Epithelial cell of proximal tubule (primary cell): ENCODE data around the gene TCF7. TPM values are rescaled to one million over a fixed set of nuclear protein-coding genes. Genes with fewer than 3 reads are reported as not detected.

ENCODE experiments used
- DNase-seq: peaks from one replicate; pipeline ENCODE4 v3.0.0-alpha.2; 2011; ENCODE audit warnings: low read depth
- H3K4me3 ChIP-seq: 2 replicates; pipeline ENCODE4 v1.5.1; 2011; ENCODE audit warnings: low read depth, mild to moderate bottlenecking, low read length
- total RNA-seq: library from RNA; depleted of rRNA; stranded (reverse); fragments of >200 nt; gene quantifications from 2 replicates; pipeline ENCODE4 v1.2.3, GENCODE V29; 2015
- TF ChIP-seq, protein P1 (sequence below): conservative IDR thresholded peaks from 2 replicates; pipeline ENCODE4 v1.5.1; 2012; ENCODE audit warnings: low read depth, mild to moderate bottlenecking, low read length

Gene TCF7
- total RNA-seq, 1 donor from 2014 or later: 3.6 TPM

DNA sequence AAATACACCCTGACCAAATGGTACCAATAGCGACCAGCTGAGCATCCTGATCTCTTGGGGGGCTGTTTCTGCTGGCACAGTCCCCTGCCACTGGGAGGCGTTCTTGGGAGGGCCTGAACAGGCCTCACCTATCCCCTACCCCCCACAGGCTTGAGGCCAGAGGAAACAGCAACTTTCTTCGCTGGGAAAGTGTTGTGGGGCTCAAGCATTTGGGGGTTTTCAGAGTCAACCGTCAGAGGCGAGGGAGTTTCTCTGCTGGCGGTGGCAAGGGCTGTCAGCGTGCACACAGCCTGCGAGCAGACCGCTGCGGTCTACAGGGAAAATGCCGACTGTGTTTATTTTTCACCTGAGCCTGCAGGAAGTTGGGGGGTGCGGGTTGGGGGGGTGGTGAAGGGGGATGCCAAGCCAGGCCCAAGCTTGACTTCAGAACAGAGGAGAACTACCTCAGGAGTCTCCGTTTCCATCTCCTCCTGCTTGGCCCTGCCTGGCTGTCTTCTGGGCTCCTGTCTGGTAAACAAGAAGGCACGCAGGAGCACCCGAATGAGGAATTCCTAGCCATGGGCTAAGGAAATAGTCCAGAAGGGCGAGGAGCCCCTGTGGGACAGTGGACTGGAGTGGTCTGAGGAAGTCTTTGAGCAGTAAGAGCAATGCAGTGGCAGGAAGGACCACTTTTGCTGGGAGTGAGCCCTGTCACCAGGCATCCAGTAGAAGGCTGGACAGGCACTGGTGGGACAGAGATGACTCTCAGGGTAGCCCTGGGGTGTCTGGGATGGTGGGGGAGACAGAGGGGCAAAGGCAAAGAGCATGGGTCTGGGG is 18.1 kb downstream of the TCF7 start:
- DNase-seq: no peak
- TF ChIP-seq, protein P1, sequence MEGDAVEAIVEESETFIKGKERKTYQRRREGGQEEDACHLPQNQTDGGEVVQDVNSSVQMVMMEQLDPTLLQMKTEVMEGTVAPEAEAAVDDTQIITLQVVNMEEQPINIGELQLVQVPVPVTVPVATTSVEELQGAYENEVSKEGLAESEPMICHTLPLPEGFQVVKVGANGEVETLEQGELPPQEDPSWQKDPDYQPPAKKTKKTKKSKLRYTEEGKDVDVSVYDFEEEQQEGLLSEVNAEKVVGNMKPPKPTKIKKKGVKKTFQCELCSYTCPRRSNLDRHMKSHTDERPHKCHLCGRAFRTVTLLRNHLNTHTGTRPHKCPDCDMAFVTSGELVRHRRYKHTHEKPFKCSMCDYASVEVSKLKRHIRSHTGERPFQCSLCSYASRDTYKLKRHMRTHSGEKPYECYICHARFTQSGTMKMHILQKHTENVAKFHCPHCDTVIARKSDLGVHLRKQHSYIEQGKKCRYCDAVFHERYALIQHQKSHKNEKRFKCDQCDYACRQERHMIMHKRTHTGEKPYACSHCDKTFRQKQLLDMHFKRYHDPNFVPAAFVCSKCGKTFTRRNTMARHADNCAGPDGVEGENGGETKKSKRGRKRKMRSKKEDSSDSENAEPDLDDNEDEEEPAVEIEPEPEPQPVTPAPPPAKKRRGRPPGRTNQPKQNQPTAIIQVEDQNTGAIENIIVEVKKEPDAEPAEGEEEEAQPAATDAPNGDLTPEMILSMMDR: no peak
- H3K4me3 ChIP-seq: no peak overlapping the region

DNA sequence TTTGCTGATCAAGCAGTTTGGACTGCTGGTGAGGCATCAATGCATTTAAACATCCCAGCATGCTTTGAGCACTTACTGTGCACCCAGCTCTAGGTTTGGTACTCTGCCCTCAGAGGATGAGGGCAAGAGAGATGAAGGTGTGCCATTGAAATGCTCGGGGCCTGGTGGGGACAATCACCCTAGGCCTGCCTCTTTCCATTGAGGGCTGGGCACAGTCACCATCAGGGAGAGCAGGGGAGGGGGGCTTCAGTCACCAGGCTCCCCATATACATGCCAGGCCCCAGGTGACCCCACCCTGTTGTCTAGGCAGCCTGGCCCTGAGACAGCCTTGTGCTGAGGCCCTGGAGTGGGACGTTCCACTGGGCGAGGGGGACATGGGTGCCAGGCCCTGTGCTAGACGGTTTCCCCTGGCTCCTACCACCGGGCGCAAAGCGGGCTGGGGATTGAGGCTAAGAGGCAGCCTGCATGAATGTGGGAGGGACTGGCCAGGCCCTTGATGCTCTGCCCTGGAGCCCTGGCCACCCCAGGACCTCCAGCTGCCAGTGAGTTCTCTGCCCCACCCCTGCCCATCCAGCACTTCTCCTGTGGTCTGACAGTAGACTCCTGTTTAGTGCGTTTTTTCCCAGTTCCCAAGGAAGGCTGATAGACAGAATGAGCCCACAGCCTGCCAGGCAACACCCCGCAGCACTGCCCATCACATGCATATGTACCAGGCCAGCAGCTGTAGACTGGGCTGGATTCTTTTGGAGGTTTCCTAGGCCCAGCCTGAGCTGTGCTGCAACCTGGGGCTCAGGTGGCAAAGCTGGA is 18.9 kb downstream of the TCF7 start:
- TF ChIP-seq, protein P1: no peak
- no peak for DNase-seq
- H3K4me3 ChIP-seq: no peak overlapping the region

DNA sequence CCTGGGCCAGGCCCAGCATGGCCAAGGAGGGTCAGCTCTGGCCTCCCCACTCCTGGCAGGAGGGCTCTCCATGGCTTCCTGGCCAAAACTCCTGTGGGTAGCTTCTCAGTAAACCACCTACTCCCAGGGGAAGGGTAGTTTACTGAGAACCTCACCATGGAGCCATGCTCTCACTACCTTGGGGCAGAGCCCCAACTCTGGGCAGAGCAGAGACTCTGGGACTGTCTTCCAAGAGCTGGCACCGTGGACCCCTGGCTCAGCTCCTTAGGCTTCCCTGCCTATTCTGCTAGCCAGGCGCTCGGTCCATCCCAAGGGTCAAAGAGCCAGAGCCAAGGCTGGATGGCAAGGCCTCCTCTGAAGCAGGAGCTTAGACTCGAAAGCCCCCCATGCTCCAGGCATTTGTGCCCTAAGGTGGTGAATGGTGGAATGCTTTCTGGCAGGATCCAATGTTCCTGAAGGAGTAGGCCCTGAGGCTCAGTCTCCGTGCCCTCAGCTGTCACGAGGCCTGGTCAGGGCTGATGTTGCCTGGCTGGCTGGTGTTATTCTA is 19.6 kb downstream of the TCF7 start:
- TF ChIP-seq, protein P1: no peak
- H3K4me3 ChIP-seq: no peak overlapping the region
- DNase-seq: no peak

DNA sequence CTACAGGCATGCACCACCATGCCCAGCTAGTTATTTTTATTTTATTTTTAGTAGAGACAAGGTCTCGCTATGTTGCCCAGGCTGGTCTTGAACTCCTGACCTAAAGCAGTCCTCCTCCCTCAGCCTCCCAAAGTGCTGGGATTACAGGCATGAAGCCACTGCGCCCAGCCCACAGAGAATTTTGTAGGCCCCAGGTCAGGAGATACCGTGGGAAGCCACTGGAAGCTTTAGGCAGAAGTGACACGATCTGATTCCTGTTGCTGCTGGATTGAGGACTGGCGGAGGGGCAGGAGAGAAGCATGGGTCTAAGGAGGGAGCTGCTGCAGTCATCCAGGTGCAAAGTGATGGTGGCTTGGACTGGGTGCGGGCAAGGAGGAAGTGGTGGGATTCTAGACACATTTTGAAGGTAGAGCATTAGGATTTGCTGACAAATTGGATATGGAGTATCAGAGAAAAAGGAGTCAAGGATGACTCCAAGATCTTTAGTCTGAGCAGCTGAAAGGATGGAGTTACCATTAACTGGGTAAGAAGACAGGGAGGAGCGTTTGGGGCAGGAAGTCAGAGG is 20.7 kb downstream of the TCF7 start:
- no peak for DNase-seq
- TF ChIP-seq, protein P1: no peak
- no peak overlapping the region for H3K4me3 ChIP-seq

DNA sequence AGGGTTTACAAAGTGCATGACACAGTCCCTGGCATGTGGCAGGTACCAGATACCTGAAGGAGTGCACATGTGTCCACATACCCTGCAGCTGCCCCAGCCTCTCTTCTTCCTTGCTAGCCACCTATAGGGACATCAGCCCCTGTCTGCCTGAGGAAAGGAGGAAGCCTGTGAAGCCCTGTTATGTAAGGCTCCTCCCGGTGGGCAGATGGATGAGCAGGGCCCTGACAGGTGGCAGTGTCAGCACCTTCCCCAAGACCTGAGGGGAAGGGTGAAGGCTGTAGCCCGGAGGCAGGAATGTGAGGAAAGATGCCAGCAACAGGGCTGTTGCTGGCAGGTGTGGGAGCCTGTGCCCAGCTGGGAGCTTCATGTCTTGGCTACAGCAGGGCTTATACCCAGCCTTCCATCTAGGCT is 21.7 kb downstream of the TCF7 start:
- TF ChIP-seq, protein P1: no peak
- no peak for DNase-seq

DNA sequence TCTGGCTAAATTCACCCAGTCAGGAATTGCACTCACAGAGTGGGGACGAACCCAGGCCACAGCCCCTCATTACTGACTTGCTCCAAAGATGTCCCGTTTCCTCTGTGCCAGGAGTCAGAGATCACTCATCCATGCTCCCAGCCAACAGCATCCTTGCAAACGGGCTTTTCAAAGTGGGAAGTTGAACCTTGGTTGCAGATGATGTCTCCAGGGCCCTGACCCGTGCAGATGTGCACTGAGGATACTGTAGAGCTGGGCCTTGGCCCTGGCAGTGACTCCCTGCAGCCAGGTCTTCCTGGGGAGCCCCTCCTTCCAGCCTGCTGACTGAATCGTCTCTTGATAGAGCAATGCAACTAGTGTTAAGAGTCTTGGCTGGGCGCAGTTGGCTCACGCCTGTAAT is 22.3 kb downstream of the TCF7 start:
- H3K4me3 ChIP-seq: no peak overlapping the region
- DNase-seq: no peak
- TF ChIP-seq, protein P1: no peak

More for the DNA sequence above, 21.7 kb downstream of the TCF7 start:
- no peak overlapping the region for H3K4me3 ChIP-seq
